Panc1 (cell line): ENCODE results near the gene WDR27.

Source experiments
- SIN3A ChIP-seq: IDR thresholded peaks from 2 replicates; pipeline ENCODE4 v1.6.1; 2012; ENCODE audit warnings: low read depth, mild to moderate bottlenecking, low read length, moderate library complexity, borderline replicate concordance; ENCODE audit not compliant: insufficient read depth
- TF ChIP-seq, protein P1 (sequence below): fragments of 450-650 bp; IDR thresholded peaks from 2 replicates; pipeline ENCODE4 v1.5.1; 2017; ENCODE audit warnings: mild to moderate bottlenecking
- TF ChIP-seq, protein P2 (sequence below), 2 experiments: IDR thresholded peaks; 2 replicates each; pipeline ENCODE4 v1.6.1; 2011 to 2012; ENCODE audit warnings: low read depth in 2 of 2, control low read depth in 1 of 2, low read length in 1 of 2, mild to moderate bottlenecking in 1 of 2, moderate library complexity in 1 of 2; ENCODE audit not compliant: insufficient read depth in 1 of 2

DNA sequence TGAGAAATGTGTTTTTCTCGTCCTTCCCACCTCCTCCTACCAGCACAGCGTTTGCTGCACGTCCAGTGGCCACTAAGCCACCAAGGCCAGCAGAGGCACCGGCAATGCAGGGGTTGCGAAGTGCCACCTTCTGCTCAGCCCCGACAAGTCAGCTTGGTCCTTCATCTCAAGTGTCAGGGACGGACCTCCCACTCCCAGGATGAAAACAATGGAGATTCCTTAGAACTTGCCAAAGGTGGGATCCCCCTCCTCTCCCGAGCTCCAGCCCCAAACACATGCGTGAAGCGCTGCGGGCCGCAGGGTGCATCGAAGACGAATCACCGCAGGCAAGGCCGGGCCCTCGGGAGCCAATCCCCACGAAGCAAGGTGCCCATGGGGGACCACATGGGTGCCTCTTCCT, 60.8 kb downstream of the WDR27 start:
- TF ChIP-seq, protein P1, sequence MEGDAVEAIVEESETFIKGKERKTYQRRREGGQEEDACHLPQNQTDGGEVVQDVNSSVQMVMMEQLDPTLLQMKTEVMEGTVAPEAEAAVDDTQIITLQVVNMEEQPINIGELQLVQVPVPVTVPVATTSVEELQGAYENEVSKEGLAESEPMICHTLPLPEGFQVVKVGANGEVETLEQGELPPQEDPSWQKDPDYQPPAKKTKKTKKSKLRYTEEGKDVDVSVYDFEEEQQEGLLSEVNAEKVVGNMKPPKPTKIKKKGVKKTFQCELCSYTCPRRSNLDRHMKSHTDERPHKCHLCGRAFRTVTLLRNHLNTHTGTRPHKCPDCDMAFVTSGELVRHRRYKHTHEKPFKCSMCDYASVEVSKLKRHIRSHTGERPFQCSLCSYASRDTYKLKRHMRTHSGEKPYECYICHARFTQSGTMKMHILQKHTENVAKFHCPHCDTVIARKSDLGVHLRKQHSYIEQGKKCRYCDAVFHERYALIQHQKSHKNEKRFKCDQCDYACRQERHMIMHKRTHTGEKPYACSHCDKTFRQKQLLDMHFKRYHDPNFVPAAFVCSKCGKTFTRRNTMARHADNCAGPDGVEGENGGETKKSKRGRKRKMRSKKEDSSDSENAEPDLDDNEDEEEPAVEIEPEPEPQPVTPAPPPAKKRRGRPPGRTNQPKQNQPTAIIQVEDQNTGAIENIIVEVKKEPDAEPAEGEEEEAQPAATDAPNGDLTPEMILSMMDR = no peak
- no peak for TF ChIP-seq SIN3A
- TF ChIP-seq, protein P2, sequence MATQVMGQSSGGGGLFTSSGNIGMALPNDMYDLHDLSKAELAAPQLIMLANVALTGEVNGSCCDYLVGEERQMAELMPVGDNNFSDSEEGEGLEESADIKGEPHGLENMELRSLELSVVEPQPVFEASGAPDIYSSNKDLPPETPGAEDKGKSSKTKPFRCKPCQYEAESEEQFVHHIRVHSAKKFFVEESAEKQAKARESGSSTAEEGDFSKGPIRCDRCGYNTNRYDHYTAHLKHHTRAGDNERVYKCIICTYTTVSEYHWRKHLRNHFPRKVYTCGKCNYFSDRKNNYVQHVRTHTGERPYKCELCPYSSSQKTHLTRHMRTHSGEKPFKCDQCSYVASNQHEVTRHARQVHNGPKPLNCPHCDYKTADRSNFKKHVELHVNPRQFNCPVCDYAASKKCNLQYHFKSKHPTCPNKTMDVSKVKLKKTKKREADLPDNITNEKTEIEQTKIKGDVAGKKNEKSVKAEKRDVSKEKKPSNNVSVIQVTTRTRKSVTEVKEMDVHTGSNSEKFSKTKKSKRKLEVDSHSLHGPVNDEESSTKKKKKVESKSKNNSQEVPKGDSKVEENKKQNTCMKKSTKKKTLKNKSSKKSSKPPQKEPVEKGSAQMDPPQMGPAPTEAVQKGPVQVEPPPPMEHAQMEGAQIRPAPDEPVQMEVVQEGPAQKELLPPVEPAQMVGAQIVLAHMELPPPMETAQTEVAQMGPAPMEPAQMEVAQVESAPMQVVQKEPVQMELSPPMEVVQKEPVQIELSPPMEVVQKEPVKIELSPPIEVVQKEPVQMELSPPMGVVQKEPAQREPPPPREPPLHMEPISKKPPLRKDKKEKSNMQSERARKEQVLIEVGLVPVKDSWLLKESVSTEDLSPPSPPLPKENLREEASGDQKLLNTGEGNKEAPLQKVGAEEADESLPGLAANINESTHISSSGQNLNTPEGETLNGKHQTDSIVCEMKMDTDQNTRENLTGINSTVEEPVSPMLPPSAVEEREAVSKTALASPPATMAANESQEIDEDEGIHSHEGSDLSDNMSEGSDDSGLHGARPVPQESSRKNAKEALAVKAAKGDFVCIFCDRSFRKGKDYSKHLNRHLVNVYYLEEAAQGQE (IDR thresholded peaks at IDR 0.05; ENCODE audit: insufficient read depth in 1 of 2, low read depth in 2 of 2, low read length in 1 of 2) = no peak
